GM21786 (cell line): ENCODE data around the gene NUCB1.
"Not testable (repeated sequence)": the region's sequence is repeated elsewhere in the genome, so short reads cannot be mapped to it uniquely, and the experiment has no call there.

ENCODE experiments used
- ATAC-seq: cut with Tn5 transposase; IDR thresholded peaks from one replicate; pipeline ENCODE4 v1.9.1; 2021; ENCODE audit not compliant: unreplicated experiment

The NUCB1 gene

DNA sequence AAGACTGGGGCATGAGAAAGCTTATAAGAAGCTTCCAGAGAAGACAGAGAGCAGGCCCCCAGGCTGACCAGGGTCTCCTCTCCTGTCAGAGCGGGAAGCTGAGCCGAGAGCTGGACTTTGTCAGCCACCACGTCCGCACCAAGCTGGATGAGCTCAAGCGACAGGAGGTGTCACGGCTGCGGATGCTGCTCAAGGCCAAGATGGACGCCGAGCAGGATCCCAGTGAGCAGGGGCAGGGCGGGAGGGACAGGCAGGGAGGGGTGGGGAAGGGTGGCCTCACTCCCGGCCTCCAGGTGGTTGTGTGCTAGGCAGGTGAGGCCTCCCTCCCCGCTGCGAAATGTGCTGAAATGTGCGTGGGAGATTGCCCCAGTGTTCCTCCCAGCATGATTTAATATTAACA, 5.6 kb downstream of the NUCB1 start:
- ATAC-seq, result no peak

DNA sequence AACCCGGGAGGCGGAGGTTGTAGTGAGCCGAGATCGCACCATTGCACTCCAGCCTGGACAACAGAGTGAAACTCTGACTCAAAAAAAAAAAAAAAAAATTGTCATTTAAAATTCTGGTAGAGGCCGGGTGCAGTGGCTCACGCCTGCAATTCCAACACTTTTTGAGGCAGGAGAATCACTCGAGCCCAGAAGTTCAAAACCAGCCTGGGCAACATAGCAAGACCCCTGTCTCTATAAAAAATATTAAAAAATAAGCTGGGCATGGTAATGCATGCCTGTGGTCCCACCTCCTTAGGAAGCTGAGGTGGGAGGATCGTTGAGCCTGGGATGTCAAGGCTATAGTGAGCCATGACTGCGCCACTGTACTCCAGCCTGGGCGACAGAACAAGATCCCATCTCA, 6.2 kb downstream of the NUCB1 start:
- ATAC-seq, result no peak

DNA sequence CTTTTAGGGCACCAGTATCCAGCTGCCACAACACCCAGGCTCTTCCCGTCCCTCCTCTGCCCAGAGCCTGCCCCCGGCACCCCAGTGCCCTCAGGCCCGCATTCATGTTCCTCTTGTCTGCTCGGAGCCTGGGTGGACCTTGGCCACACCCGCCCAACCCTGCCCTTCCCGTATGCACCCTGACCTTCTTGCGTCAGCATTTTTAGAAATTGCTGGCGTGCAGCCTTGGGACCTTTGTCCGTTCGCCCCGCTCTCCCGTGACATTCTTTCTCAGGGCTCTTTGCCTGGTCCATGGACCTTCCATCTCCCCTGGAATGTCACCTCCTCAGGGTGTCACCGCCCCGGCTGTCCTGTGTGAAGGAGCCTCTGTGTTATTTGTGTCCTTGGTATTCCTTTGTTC, 7.6 kb downstream of the NUCB1 start:
- ATAC-seq, result no peak

DNA sequence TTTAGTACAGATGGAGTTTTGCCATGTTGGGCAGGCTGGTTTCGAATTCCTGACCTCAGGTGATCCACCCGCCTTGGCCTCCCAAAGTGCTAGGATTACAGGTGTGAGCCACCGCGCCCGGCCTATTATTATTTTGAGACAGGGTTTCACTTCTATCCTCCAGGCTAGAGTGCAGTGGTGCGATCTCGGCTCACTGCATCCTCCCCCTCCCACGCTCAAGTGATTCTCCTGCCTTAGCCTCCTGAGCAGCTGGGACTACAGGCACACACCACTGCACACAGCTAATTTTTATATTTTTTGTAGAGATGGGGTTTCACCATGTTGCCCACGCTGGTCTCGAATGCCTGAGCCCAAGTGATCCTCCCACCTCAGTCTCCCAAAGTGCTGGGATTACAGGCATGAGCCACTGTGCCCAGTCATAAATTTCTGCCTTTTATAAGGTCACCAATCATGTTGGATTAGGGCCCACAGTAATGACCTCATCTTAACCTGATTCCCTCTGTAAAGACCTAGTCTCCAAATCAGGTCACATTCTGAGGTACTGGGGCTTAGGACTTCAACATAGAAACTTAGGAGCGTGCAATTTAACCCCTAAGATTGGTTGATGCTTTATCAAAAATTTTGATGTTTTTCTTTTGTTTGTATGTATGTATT, 9.4 kb downstream of the NUCB1 start:
- ATAC-seq, result not testable (repeated sequence)

DNA sequence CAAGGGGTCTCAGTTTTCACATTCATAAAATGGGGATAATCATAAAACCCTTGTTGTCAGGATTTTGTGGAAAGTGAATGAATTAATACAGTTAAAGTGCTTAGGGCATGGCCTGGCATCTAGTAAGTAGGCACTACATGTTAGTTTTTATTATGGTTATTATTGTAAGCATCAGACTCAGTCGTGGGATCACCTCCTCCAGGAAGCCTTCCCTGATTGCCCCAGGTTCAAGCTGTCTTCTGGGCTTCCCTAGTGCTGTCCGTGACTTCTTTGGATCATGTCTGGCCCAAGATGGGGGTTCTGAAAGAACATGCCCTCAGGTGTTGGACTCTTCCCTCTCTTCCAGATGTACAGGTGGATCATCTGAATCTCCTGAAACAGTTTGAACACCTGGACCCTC, 10.7 kb downstream of the NUCB1 start:
- ATAC-seq, result no peak

DNA sequence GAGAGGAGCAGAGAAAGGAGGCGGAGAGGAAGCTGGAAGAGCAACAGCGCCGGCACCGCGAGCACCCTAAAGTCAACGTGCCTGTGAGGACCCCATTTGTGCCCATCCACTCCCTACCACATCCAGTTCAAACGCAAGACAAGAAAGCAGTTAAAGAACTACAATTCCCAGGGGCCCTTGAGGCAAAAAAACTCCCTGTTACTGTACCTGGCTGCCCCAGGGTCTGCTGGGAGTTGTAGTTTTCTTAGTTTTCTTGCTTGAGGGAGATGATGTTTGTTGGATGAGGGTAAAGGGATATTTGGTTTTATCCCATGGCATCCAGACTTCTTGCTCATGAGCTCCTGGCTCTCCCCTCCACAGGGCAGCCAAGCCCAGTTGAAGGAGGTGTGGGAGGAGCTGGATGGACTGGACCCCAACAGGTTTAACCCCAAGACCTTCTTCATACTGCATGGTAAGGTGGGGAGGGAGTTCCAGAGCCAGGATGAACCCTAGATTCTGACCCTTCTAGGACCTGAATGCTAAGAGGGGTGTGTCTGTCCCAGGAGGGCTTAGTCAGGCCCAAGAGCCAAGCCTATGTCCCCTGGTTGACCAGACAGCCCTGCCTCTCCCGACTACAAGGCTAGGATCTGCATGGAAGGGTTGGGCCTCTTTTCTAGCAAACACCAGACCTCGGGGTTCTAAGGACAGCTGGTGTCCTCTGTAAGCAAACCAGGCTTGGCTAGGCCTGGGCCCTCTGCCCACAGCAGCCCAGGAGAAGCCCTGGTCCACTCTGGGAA, 13.2 kb downstream of the NUCB1 start:
- no peak for ATAC-seq

DNA sequence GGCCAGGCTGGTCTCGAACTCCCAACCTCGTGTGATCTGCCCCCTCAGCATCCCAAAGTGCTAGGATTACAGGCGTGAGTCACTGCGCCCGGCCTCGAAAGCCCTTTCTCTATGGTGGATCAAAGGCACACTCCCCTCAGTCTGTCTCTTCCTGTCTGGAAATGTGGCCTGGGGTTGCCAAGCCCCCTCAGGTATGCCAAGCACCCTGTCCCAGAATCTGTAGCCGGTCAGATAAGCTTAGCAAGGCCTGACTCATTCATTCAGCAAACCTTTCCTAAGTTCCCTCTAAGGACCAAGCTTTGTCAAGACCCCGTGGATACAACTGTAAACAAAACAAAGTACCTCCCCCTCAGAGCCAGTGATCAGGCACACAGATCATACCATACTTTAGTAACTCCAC, 14.1 kb downstream of the NUCB1 start:
- no peak for ATAC-seq

DNA sequence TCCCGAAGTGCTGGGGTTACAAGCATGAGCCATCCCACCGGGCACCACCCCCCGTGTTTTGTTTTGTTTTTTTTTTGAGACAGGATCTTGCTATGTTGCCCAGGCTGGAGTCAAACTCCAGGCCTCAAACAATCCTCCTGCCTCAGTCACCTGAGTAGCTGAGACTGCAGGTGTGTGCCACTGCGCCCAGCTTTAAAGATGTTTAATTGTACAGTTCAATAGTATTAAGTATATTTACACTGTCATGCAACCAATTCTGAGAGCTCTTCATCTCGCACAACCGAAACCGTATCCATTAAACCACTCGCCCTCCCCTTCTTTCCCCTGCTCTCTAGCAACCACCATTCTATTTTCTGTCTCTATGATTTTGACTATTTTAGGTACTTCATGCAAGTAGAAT, 15.6 kb downstream of the NUCB1 start:
- no peak for ATAC-seq

DNA sequence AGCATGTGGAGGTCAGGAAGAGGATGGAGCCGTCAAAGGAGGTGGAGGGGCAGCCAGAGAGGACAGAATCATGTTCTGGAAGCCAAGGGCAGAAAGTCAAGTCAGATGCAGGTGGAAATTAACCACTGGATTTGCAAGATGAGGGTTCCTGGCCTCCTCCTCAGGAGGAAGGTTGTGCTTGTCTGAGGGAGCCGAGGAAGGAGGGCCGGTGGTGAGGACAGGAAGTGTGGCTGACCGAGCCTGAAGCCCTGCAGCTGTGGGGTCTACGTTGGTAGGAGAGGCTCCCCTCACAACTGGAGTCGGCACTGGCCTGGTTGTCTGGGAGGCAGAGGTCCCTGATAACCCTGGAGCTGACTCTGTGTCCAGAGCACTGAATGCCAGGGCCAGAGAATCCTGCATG, 18.0 kb downstream of the NUCB1 start:
- ATAC-seq, result no peak

DNA sequence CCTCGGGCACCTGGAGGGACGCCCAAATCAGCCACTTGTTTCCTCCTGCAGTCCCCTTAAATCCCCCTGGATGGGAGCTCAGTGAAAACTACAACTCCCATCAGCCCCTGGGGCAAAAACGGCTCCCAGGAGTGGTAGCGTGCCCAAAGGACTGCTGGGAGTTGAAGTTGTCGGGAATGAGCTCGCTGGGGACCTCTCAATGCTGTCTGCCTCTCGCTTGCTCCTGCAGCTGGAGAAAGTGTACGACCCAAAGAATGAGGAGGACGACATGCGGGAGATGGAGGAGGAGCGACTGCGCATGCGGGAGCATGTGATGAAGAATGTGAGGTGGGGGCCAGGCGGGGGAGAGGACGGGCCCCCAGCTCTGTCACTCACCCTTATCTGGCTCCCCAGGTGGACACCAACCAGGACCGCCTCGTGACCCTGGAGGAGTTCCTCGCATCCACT, 18.7 kb downstream of the NUCB1 start:
- no peak for ATAC-seq

DNA sequence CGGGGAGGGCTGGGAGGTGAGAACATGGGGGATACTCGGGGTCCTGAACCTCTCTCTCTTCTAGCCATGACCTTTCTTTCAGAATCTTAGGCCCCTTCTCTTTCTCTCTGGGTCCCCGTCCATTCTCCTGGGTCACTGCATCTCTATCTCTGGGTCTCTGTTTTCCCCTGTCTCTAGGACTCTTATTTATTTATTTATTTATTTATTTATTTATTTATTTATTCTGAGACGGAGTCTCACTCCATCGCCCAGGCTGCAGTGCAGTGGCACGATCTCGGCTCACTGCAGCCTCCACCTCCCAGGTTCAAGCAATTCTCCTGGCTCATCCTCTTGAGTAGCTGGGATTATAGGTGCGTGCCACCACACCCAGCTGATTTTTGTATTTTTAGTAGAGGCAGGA, 19.2 kb downstream of the NUCB1 start:
- not testable (repeated sequence) for ATAC-seq

DNA sequence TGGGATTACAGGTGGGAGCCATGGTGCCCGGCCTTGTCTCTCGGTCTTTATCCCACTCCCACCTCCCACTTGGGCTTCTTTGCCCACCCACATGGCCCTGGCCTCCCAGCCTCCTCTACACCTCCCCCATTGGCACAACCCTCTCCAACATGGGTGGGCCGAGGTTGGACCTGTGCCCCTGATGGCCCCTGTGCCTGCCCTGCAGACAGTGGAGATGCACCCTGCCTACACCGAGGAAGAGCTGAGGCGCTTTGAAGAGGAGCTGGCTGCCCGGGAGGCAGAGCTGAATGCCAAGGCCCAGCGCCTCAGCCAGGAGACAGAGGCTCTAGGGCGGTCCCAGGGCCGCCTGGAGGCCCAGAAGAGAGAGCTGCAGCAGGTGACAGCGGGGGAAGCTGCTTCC, 20.8 kb downstream of the NUCB1 start:
- ATAC-seq, result no peak

DNA sequence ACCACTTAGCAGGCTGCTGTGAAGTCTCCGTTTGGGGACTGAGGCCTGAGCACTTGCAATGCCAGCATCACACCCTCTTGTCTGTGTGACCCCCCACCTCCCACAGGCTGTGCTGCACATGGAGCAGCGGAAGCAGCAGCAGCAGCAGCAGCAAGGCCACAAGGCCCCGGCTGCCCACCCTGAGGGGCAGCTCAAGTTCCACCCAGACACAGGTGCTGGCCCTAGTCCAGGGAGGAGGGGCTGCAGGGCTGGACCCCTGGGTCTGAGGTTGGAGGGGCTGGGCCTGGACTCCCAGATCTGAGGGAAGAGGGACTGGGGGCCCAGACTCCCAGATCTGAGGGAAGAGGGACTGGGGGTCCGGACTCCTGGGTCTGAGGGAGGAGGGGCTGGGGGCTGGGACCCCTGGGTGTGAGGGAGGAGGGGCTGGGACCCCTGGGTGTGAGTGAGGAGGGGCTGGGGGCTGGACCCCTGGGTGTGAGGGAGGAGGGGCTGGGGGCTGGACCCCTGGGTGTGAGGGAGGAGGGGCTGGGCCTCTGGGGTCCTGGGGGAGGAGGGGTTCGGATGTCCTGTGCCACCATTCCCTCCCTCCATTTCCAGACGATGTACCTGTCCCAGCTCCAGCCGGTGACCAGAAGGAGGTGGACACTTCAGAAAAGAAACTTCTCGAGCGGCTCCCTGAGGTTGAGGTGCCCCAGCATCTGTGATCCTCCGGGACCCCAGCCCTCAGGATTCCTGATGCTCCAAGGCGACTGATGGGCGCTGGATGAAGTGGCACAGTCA, 21.8 kb downstream of the NUCB1 start:
- ATAC-seq, result no peak

DNA sequence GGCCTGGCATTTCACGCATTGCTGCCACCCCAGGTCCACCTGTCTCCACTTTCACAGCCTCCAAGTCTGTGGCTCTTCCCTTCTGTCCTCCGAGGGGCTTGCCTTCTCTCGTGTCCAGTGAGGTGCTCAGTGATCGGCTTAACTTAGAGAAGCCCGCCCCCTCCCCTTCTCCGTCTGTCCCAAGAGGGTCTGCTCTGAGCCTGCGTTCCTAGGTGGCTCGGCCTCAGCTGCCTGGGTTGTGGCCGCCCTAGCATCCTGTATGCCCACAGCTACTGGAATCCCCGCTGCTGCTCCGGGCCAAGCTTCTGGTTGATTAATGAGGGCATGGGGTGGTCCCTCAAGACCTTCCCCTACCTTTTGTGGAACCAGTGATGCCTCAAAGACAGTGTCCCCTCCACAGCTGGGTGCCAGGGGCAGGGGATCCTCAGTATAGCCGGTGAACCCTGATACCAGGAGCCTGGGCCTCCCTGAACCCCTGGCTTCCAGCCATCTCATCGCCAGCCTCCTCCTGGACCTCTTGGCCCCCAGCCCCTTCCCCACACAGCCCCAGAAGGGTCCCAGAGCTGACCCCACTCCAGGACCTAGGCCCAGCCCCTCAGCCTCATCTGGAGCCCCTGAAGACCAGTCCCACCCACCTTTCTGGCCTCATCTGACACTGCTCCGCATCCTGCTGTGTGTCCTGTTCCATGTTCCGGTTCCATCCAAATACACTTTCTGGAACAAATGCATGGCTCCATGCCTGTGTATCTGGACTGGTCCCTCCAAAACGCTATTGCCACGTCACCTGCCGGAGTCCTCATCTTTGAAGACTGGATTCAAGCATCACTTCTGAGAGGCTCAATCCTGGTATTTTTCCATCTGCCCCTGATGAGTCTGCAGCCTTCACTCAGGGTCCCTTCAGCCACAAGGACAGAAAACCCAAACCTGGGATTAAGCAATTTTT, 22.7 kb downstream of the NUCB1 start:
- ATAC-seq, result no peak

DNA sequence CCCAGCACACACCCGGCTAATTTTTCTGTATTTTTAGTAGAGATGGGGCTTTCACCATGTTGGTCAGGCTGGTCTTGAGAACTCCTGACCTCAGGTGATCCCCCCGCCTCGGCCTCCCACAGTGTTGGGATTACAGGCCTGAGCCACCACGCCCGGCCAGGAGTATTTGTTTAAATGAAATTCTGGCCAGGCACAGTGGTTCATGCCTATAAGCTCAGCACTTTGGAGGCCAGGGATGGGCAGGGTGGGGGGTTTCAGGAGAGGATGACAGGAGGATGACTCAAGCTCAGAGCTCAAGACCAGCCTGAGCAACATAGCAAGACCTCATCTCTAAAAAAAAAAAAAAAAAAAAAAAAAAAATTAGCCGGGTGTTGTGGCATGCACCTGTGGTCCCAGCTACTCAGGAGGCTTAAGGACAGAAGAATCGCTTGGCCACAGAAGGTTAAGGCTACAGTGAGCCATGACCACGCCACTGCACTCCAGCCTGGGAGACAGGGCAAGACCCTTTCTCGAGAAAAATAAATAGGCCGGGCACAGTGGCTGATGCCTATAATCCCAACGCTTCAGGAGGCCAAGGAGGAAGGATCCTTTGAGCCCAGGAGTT, 25.2 kb downstream of the NUCB1 start:
- ATAC-seq, result no peak

DNA sequence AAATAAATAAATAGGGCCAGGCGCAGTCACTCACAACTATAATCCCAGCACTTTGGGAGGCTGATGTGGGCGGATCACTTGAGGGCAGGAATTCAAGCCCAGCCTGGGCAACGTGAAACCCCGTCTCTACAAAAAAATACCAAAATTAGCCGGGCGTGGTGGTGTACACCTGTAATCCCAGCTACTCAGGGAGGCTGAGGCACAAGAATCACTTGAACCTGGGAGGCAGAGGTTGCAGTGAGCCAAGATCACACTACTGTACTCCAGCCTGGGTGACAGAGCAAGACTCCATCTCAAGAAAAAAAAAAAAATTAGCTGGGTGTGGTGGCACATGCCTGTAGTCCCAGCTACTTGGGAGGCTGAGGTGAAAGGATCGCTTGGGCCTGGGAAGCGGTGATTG, 25.8 kb downstream of the NUCB1 start:
- not testable (repeated sequence) for ATAC-seq

DNA sequence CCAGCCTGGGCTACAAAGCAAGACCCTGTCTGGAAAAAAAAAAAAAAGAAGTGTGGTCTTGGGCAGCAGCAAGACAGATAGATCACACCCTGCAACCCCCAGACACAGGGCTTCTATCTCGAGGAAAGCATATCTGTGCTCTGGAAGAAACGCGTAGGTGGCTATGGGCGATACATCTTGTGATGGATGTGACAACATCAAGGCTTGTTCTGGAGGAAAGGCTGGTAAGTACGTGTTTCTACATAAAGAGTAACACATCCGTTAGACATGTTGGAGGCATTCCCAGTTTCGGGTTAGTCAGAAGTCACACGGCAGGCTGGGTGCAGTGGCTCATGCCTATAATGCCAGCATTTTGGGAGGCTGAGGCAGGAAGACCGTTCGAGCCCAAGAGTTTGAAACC, 26.8 kb downstream of the NUCB1 start:
- no peak for ATAC-seq

DNA sequence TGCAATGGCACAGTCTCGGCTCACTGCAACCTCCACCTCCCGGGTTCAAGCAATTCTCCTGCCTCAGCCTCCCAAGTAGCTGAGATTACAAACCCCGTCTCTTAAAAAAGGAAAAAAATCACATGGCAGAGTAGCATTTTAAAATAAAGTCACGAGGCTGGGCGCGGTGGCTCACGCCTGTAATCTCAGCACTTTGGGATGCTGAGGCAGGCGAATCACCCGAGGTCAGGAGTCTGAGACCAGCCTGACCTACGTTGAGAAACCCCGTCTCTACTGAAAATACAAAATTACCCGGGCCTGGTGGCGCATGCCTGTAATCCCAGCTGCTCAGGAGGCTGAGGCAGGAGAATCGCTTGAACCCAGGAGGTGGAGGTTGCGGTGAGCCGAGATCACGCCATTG, 27.6 kb downstream of the NUCB1 start:
- not testable (repeated sequence) for ATAC-seq

DNA sequence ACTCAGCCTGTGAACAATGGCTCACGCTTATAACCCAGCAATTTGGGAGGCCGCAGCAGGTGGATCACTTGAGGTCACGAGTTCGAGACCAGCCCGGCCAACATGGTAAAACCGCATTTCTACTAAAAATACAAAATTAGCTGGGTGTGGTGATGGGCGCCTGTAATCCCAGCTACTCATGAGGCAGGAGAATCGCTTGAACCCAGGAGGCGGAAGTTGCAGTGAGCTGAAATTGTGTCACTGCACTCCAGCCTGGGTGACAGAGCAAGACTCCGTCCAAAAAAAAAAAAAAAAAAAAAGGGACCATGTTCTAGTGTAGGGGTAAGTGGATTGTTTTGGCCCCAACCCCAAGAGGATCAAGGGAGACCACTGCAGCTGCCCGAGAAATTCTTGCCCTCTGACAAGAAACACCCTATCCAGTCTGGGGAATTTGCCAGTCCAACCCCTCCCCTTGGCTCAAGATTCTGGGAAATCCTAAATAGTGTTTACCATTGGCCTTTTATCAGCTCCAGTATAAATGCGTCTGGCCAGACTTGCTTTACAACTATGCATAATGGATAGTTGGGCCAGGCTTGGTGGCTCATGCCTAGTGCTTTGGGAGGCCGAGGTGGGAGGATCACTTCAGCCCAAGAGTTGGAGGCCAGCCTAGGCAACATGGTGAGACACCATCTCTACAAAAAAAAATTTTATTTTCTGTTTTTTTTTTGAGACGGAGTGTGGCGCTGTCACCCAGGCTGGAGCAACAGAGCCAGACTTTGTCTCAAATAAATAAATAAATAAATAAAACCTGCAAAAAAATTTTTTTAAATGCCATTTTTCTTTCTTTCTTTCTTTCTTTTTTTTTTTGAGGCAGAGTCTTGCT, 28.3 kb downstream of the NUCB1 start:
- ATAC-seq, result no peak
